ENCODE data around the gene NAPB. TPM values are rescaled to one million over a fixed set of nuclear protein-coding genes. Genes with fewer than 3 reads are reported as not detected.
"Not testable (repeated sequence)": the region's sequence is repeated elsewhere in the genome, so short reads cannot be mapped to it uniquely, and the experiment has no call there.

Gene NAPB
- 10 to 100 TPM; 18.1 to 20.7 TPM for total RNA-seq

- Mint-ChIP-seq H3K27ac (peak within 1 kb of the TSS; percentile 86), H3K4me1 (peaks cover 54% of the 10 kb centered on the region), H3K9me3 (no peaks in the 10 kb centered on the region), H3K4me3 (peak within 1 kb of the TSS; percentile 97), H3K36me3 (no peaks in the 10 kb centered on the region), H3K27me3 (peaks cover 2% of the 10 kb centered on the region)
- DNase-seq (peak; percentile 94), ATAC-seq (ENCODE audit: low read depth) (peak; percentile 98)
- POLR2A ChIA-PET, result interaction anchor here (0.6 to 6.7 kb wide), 13 partner anchors 14 to 274 kb away, joined by 3 to 72 read pairs (median 5); partner anchors contain the start of genes GZF1 and NXT1
These were observed at the start of gene NAPB for GRCh38 chr20:23420943-23421931. Gene NAPB (minus strand): TSS chr20:23421488. CDS start chr20:23421402, 86 bp downstream.

GRCh38 chr20:23466961-23467360 lies 45.7 kb upstream of the NAPB start:
- H3K4me3 Mint-ChIP-seq; H3K27ac Mint-ChIP-seq; H3K4me1 Mint-ChIP-seq; ATAC-seq (ENCODE audit: low read depth); H3K36me3 Mint-ChIP-seq; DNase-seq; POLR2A ChIA-PET: not testable (repeated sequence)
- Mint-ChIP-seq H3K27me3 (peaks cover 13% of the 10 kb centered on the region), H3K9me3 (peaks cover 16% of the 10 kb centered on the region)

- no peaks in the 10 kb centered on the region for H3K36me3 Mint-ChIP-seq
- H3K27ac Mint-ChIP-seq, result no peak overlapping the region
- DNase-seq (no peak), ATAC-seq (ENCODE audit: low read depth) (no peak)
- peaks cover 5% of the 10 kb centered on the region for H3K27me3 Mint-ChIP-seq
- peaks cover 11% of the 10 kb centered on the region for H3K4me1 Mint-ChIP-seq
- peaks cover 11% of the 10 kb centered on the region for H3K9me3 Mint-ChIP-seq
- POLR2A ChIA-PET, result no interaction called here
- H3K4me3 Mint-ChIP-seq, result no peak overlapping the region
These were observed 39.9 kb upstream of the NAPB start for GRCh38 chr20:23461180-23461579.

GRCh38 chr20:23459461-23460150 lies 38.3 kb upstream of the NAPB start:
- Mint-ChIP-seq H3K9me3 (peaks cover 7% of the 10 kb centered on the region), H3K4me1 (peaks cover 21% of the 10 kb centered on the region), H3K27me3 (peaks cover 5% of the 10 kb centered on the region), H3K4me3 (no peak overlapping the region), H3K27ac (no peak overlapping the region), H3K36me3 (no peaks in the 10 kb centered on the region)
- POLR2A ChIA-PET, result no interaction called here
- ATAC-seq (ENCODE audit: low read depth) (no peak), DNase-seq (no peak)

- H3K27me3 Mint-ChIP-seq, result peaks cover 2% of the 10 kb centered on the region
- H3K9me3 Mint-ChIP-seq, result no peaks in the 10 kb centered on the region
- H3K36me3 Mint-ChIP-seq, result no peaks in the 10 kb centered on the region
- peak overlapping the region; percentile 87 for H3K27ac Mint-ChIP-seq
- H3K4me3 Mint-ChIP-seq, result peak overlapping the region; percentile 18
- DNase-seq (no peak), ATAC-seq (ENCODE audit: low read depth) (no peak)
- peaks cover 21% of the 10 kb centered on the region for H3K4me1 Mint-ChIP-seq
- POLR2A ChIA-PET, result no interaction called here
These were observed 35.6 kb upstream of the NAPB start for GRCh38 chr20:23456873-23457272.

GRCh38 chr20:23456409-23456808 lies 35.1 kb upstream of the NAPB start:
- ATAC-seq (ENCODE audit: low read depth), result peak; percentile 85
- H3K4me3 Mint-ChIP-seq, result peak overlapping the region; percentile 18
- H3K9me3 Mint-ChIP-seq, result no peaks in the 10 kb centered on the region
- H3K27me3 Mint-ChIP-seq, result peaks cover 2% of the 10 kb centered on the region
- no peaks in the 10 kb centered on the region for H3K36me3 Mint-ChIP-seq
- no peak for DNase-seq
- peak overlapping the region; percentile 87 for H3K27ac Mint-ChIP-seq
- POLR2A ChIA-PET, result no interaction called here
- H3K4me1 Mint-ChIP-seq, result peaks cover 21% of the 10 kb centered on the region

GRCh38 chr20:23455639-23456038 lies 34.4 kb upstream of the NAPB start:
- Mint-ChIP-seq H3K27ac (peak overlapping the region; percentile 87), H3K4me1 (peaks cover 21% of the 10 kb centered on the region), H3K4me3 (peak overlapping the region; percentile 18), H3K9me3 (no peaks in the 10 kb centered on the region), H3K36me3 (no peaks in the 10 kb centered on the region), H3K27me3 (peaks cover 2% of the 10 kb centered on the region)
- POLR2A ChIA-PET, result no interaction called here
- peak; percentile 67 for ATAC-seq (ENCODE audit: low read depth)
- no peak for DNase-seq

GRCh38 chr20:23454816-23455215 lies 33.5 kb upstream of the NAPB start:
- Mint-ChIP-seq H3K4me3 (no peak overlapping the region), H3K4me1 (peaks cover 25% of the 10 kb centered on the region), H3K27ac (no peak overlapping the region), H3K27me3 (peaks cover 2% of the 10 kb centered on the region), H3K9me3 (no peaks in the 10 kb centered on the region), H3K36me3 (no peaks in the 10 kb centered on the region)
- ATAC-seq (ENCODE audit: low read depth), result no peak
- DNase-seq, result no peak
- POLR2A ChIA-PET, result interaction anchor here (0.9 kb wide), 1 partner anchor 33 kb away, joined by 3 read pairs; the partner anchor contains the start of gene NAPB

GRCh38 chr20:23453549-23454543 lies 32.6 kb upstream of the NAPB start:
- H3K4me3 Mint-ChIP-seq, result no peak overlapping the region
- H3K27me3 Mint-ChIP-seq, result no peaks in the 10 kb centered on the region
- no peaks in the 10 kb centered on the region for H3K9me3 Mint-ChIP-seq
- POLR2A ChIA-PET, result interaction anchor here (0.9 kb wide), 1 partner anchor 32 kb away, joined by 3 read pairs; the partner anchor contains the start of gene NAPB
- H3K4me1 Mint-ChIP-seq, result peaks cover 34% of the 10 kb centered on the region
- no peak for ATAC-seq (ENCODE audit: low read depth)
- no peak overlapping the region for H3K27ac Mint-ChIP-seq
- no peaks in the 10 kb centered on the region for H3K36me3 Mint-ChIP-seq
- DNase-seq, result no peak

- DNase-seq (no peak), ATAC-seq (ENCODE audit: low read depth) (no peak)
- Mint-ChIP-seq H3K4me1 (peaks cover 34% of the 10 kb centered on the region), H3K4me3 (no peak within 1 kb of the TSS), H3K36me3 (no peaks in the 10 kb centered on the region), H3K9me3 (no peaks in the 10 kb centered on the region), H3K27ac (no peak within 1 kb of the TSS), H3K27me3 (no peaks in the 10 kb centered on the region)
- POLR2A ChIA-PET, result no interaction called here
These were observed 31.5 kb upstream of the NAPB start, which contains the start of gene CST11 for GRCh38 chr20:23452776-23453175. Gene CST11 (minus strand): TSS chr20:23452876. CDS start chr20:23452811, 65 bp downstream.

GRCh38 chr20:23451956-23452487 lies 30.7 kb upstream of the NAPB start:
- POLR2A ChIA-PET, result no interaction called here
- H3K4me3 Mint-ChIP-seq, result no peak overlapping the region
- DNase-seq, result no peak
- H3K27ac Mint-ChIP-seq, result no peak overlapping the region
- H3K9me3 Mint-ChIP-seq, result no peaks in the 10 kb centered on the region
- H3K36me3 Mint-ChIP-seq, result no peaks in the 10 kb centered on the region
- no peak for ATAC-seq (ENCODE audit: low read depth)
- H3K4me1 Mint-ChIP-seq, result peaks cover 31% of the 10 kb centered on the region
- H3K27me3 Mint-ChIP-seq, result no peaks in the 10 kb centered on the region

- POLR2A ChIA-PET, result no interaction called here
- H3K4me3 Mint-ChIP-seq, result no peak overlapping the region
These were observed 29.6 kb upstream of the NAPB start for GRCh38 chr20:23450877-23451276.

More at GRCh38 chr20:23450877-23451276, 29.6 kb upstream of the NAPB start:
- DNase-seq, result no peak
- Mint-ChIP-seq H3K9me3 (no peaks in the 10 kb centered on the region), H3K27ac (no peak overlapping the region), H3K4me1 (peaks cover 22% of the 10 kb centered on the region), H3K36me3 (no peaks in the 10 kb centered on the region), H3K27me3 (no peaks in the 10 kb centered on the region)
- ATAC-seq (ENCODE audit: low read depth), result no peak
